ENCODE results near the gene PRDM16. TPM values are rescaled to one million over a fixed set of nuclear protein-coding genes. Genes with fewer than 3 reads are reported as not detected.

The PRDM16 gene
- total and polyA plus RNA-seq, 2 of the 4 experiments (the other 2 are of a cell fraction), result 0.02 TPM; not detected in 1

DNA sequence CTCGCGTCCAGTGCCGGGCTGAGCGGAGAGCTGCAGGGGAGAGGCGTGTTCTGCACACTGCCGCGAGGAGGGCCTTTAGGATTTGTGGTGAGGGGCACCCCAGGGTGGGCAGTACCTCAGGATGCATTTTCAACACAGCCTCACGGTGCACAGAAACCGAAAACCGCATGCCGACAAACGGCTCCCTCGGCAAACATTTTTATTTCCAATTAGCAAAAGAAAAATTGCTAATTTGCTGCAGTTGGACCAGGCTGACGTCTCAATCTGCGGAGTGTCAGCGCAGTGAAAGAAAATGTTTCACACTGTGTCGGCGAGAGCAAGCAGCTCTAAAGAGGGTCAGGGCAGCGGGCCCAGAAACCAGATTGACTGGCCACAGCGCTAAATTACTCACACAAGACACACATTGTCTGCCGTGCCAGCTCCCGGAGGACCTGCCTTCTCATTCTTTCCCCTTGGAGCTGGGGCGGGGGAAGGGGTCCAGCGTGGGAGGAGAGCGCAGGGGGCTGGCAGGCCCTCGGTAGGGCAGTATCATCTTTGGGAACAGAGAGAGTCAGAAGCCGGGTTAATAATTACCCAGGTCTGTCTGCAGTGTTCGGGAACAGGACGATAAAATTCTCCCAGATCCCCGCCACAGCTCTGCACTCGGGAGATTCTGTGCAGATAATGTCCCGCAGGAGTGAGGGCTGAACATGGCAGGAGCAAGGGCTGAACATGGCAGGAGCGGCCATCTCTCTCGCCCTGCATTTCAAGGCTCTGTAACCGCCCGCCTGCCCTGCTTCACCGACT is 150.2 kb downstream of the PRDM16 start:
- DNase-seq (no peak), ATAC-seq (ENCODE audit: low read depth) (no peak)
- no peak overlapping the region for H3K23ac ChIP-seq (ENCODE audit: low read depth, low read length)
- TF ChIP-seq RFX5 (IDR thresholded peaks at IDR 0.05; ENCODE audit: low read depth, low read length) (no peak), NFE2L2 (IDR thresholded peaks at IDR 0.05; ENCODE audit: low read depth, low read length) (no peak), RAD21 (IDR thresholded peaks at IDR 0.05; ENCODE audit: low read length) (no peak), MAZ (IDR thresholded peaks at IDR 0.05; ENCODE audit: borderline replicate concordance, low read depth, low read length) (no peak), MXI1 (IDR thresholded peaks at IDR 0.05; ENCODE audit: borderline replicate concordance, low read depth, low read length) (no peak), POLR2A (IDR thresholded peaks at IDR 0.05; ENCODE audit: low read depth, low read length) (no peak), FOS (IDR thresholded peaks at IDR 0.05; ENCODE audit: low read depth, low read length) (no peak), BHLHE40 (IDR thresholded peaks at IDR 0.05; ENCODE audit: low read depth, low read length) (no peak), SMC3 (IDR thresholded peaks at IDR 0.05; ENCODE audit: low read depth, low read length) (no peak), CEBPB (IDR thresholded peaks at IDR 0.05; ENCODE audit: low read depth, low read length) (no peak), RCOR1 (IDR thresholded peaks at IDR 0.05; ENCODE audit: insufficient replicate concordance, low read length) (no peak)
- TF ChIP-seq, protein P1, sequence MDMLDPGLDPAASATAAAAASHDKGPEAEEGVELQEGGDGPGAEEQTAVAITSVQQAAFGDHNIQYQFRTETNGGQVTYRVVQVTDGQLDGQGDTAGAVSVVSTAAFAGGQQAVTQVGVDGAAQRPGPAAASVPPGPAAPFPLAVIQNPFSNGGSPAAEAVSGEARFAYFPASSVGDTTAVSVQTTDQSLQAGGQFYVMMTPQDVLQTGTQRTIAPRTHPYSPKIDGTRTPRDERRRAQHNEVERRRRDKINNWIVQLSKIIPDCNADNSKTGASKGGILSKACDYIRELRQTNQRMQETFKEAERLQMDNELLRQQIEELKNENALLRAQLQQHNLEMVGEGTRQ (IDR thresholded peaks at IDR 0.05; ENCODE audit: low read depth, low read length), result no peak
- in situ Hi-C loops (cut with MboI; ENCODE audit: low sequenced_read_pairs) (no loop called here), intact Hi-C loops (cut with micrococcal nuclease) (no loop called here), dilution Hi-C loops (cut with HindIII; ENCODE audit: low sequenced_read_pairs, unreplicated experiment) (no loop called here)
- H2BK15ac ChIP-seq (ENCODE audit: low read depth, low read length), result no peak overlapping the region
- no peaks in the 10 kb centered on the region for H4K20me1 ChIP-seq (ENCODE audit: insufficient read depth, low read length)
- H3K27me3 ChIP-seq (ENCODE audit: control insufficient read depth, insufficient read depth, low read length), result no peaks in the 10 kb centered on the region; the same call in 1 of the 2 replicates
- no peak overlapping the region for H4K91ac ChIP-seq (ENCODE audit: insufficient read depth, low read depth, low read length)
- H3K9me3 ChIP-seq (ENCODE audit: control insufficient read depth, insufficient read depth, low read length), result peaks cover 1% of the 10 kb centered on the region; the same call in 1 of the 2 replicates
- no peaks in the 10 kb centered on the region for H3K9me1 ChIP-seq (ENCODE audit: insufficient read depth, low read length)
- no peaks in the 10 kb centered on the region for H3K4me1 ChIP-seq (ENCODE audit: control insufficient read depth, insufficient read depth, low read length)
- no peak overlapping the region for H4K8ac ChIP-seq (ENCODE audit: low read depth in 2 of 2, low read length in 2 of 2)
- no peak overlapping the region for H3K4ac ChIP-seq (ENCODE audit: low read depth, low read length)
- H3K9ac ChIP-seq (ENCODE audit: low read depth, low read length), result no peak overlapping the region
- H3K18ac ChIP-seq (ENCODE audit: low read depth, low read length), result no peak overlapping the region
- no peak overlapping the region for H3K14ac ChIP-seq (replicated peaks; ENCODE audit: low read depth, low read length)
- no TSS peak for BruUV-seq (replicated peaks)
- no peak overlapping the region for H2AK9ac ChIP-seq (replicated peaks; ENCODE audit: low read depth, low read length, poor library complexity)
- no peak overlapping the region for H2AFZ ChIP-seq (replicated peaks; ENCODE audit: low read length, poor library complexity)
- 60% methylated on average over 2 of the region's 37 CpGs; no CpG with 5 or more reads in 1 of the 2 experiments for WGBS, 2 experiments (ENCODE audit: extremely low coverage in 2 of 2, insufficient read length in 1 of 2)
- H3K4me3 ChIP-seq (ENCODE audit: insufficient read depth, low read depth, low read length), result no peak overlapping the region
- H4K5ac ChIP-seq (ENCODE audit: low read depth, low read length), result no peak overlapping the region
- no peak overlapping the region for H3K4me2 ChIP-seq (ENCODE audit: low read depth, low read length)
- H3K36me3 ChIP-seq (ENCODE audit: control insufficient read depth, insufficient read depth, low read length), result no peaks in the 10 kb centered on the region
- no peak overlapping the region for H2BK5ac ChIP-seq (ENCODE audit: low read depth, low read length, poor library complexity, severe bottlenecking)
- no peak overlapping the region for H2AK5ac ChIP-seq (ENCODE audit: low read depth, low read length)
- POLR2A ChIA-PET (ENCODE audit: unreplicated experiment), result no interaction called here
- CTCF ChIA-PET, result no interaction called here
- H3K79me1 ChIP-seq (ENCODE audit: low read depth in 1 of 2, low read length in 2 of 2), result no peaks in the 10 kb centered on the region
- H2BK20ac ChIP-seq (ENCODE audit: low read depth, low read length), result no peak overlapping the region
- no peak overlapping the region for H3K27ac ChIP-seq (ENCODE audit: insufficient read depth, low read length)
- H3K56ac ChIP-seq (ENCODE audit: extremely low read depth, insufficient read depth, low read length), result no peak overlapping the region
- H2BK120ac ChIP-seq (ENCODE audit: low read depth, low read length), result no peak overlapping the region
